Measurements from ENCODE around the gene SNRNP35.
"Not testable (repeated sequence)": the region's sequence is repeated elsewhere in the genome, so short reads cannot be mapped to it uniquely, and the experiment has no call there.

SNRNP35 gene

GRCh38 chr12:123449856-123450255 lies 8.1 kb upstream of the SNRNP35 start:
- no peak for DNase-seq

- no peak for DNase-seq
These were observed 7.3 kb upstream of the SNRNP35 start for GRCh38 chr12:123450636-123451035.

- DNase-seq, result peak; percentile 17
These were observed 5.7 kb upstream of the SNRNP35 start for GRCh38 chr12:123452276-123452550.

- peak; percentile 48 for DNase-seq
These were observed 4.8 kb upstream of the SNRNP35 start for GRCh38 chr12:123453165-123453564.

GRCh38 chr12:123463174-123463573 lies 5.2 kb downstream of the SNRNP35 start:
- DNase-seq, result not testable (repeated sequence)

- no peak for DNase-seq
These were observed 7.1 kb downstream of the SNRNP35 start for GRCh38 chr12:123465084-123465483.

DNA sequence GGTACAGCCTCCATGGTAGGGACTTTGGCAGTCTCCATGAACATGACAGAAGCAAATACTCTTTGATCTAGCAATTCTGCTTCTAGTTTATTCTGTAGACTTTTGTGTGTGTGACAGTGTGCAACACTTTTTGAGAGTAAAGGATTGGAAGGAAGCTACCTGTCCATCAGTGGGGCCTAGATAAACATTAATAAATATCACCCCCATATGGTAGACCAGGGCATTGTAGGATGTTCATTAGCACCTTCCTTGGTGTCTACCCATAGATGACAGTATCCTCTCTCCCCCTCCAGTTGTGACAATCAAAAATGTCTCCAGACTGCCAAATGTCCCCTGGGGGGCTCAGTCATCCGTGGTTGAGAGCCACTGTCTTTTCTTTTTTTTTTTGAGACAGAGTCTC lies 10.8 kb downstream of the SNRNP35 start:
- no peak for DNase-seq

- DNase-seq, result no peak
These were observed 12.0 kb downstream of the SNRNP35 start for GRCh38 chr12:123469978-123470377.

- no peak for DNase-seq
These were observed 13.6 kb downstream of the SNRNP35 start for GRCh38 chr12:123471374-123472068.

DNA sequence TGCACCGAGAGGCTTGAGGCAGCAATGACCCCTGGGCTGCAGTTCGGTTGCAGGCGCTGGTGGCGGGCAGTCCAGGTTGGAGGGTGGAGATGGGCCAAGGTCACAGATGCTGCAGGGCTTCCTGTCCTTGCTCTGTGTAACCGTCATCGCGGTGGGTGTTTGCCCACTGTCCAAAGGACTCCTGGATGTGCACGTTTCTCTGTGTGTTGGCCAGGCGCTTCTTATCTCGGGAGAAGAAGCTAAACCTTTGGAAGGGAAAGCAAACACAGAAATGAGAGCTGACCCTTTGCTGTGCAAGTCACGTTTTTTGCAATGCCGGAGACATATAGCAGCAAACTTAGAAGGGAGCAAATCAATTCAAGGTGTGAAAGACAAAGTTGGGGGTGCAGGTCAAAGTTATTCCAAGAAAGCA lies 14.5 kb downstream of the SNRNP35 start:
- DNase-seq, result no peak

DNA sequence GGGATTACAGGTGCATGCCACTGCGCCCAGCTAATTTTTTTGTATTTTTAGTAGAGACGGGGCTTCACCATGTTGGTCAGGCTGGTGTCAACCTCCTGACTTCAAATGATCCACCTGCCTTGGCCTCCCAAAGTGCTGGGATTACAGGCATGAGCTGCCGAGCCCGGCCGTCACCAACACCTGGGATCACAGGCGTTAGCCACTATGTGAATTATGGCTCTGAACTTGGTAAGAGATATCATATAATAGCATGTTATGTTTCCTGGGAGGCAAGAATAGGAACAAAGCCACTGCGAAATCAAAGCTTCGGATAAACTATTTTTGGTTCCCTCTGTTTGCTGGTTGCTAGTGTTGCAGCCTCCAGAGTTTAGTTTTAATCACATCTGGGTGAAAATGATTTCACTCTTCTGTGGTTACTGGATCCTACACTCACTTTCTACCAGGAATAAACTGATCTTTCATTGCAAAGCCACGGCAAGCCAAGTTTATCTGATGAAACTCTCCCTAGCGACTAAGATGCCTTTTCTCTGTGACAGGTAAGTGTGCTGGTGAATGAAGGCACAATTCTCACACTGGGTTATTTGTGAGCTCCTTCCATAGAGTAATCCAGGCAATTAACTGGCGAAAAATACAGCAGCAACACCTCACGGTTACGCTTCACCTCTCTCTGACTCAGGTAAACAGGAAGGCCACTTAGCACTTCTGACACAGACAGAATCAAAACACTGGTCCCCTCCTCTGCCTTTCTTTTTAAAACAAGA lies 16.7 kb downstream of the SNRNP35 start:
- no peak for DNase-seq

GRCh38 chr12:123475246-123475703 lies 17.3 kb downstream of the SNRNP35 start:
- no peak for DNase-seq

DNA sequence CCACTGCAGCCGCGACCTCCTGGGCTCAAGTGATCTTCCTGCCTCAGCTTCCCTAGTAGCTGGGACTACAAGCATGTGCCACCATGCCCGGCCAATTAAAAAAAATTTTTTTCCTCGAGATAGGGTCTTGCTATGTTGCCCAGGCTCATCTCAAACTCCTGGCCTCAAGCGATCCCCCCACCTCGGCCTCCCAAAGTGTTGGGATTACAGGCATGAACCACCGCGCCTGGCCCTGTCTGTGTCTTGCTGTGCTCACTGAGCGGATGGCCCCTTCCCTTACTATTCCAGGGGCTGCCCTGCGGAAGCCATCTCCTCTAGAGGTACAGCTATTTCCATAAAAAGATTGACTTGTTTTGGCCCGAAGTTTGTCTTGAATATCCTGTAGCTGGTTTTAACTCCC lies 20.1 kb downstream of the SNRNP35 start:
- DNase-seq, result no peak

DNA sequence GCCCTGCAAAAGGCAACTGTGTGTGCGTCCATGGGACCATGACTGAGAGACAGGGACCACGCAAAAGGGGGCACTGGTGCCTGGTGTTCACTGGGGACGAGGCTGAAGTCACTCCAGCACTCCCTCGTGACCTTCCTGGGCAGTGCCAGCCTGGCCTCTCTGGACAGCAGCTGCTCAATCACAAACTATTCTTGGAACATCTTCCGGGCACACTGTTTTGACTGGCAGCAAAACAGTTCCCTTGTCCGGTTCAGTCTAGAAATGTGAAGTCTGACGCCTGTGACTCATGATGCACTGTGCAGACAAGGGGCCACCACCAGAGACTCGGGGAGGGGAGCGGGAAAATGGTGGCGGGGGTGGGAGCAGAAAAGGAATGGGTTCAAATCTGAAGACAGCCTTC lies 20.8 kb downstream of the SNRNP35 start:
- DNase-seq, result no peak

DNA sequence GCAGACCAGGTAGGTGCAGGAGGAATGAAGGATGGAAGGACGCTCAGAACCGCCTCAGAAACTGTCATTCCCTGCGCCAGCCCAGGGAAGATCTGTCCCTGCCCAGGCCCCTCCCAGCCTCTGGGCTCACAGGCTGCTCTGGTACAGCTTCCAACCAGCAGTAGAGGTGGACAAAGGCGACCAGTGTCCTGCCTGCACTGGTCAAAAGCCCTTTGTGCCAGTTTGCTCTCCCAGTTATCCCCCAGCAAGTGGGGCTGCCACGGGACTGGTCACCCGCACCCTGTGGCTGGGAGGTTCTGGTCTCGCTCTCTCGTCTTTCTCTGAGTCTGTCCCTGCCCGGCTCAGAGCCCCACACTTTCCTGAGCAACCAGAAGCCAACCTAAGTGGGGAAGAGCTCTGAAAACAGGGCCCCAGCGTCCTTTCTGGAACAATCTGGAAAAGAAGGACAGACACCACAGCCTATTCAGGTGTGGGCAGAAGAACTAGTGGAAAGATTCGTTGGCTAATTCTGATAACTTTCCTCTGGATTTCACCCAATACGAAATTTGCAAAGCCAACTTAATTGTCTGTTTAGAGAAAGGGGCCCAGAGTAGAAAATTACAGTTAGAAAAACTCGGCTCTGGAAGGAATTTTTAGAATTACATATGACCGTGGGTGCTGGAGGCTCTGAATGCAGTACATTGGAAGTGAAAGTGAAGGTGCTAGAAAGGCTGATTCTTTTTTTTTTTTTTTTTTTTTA lies 21.7 kb downstream of the SNRNP35 start:
- DNase-seq, result no peak

DNA sequence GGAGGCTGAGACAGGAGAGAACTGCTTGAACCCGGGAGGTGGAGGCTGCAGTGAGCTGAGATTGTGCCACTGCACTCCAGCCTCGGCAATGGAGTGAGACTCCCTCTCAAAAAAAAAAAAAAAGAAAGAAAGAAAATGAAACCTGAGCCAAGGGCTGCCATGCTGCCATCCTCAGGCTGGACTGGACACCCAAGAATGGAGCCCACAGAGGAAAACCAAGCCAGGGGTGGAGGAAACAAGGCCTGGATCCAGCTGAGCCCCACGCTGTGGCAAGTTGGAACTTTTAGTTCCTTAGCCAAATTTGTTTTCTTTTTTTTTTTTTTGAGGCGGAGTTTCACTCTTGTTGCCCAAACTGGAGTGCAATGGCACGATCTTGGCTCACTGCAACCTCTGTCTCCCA lies 23.3 kb downstream of the SNRNP35 start:
- DNase-seq, result not testable (repeated sequence)

DNA sequence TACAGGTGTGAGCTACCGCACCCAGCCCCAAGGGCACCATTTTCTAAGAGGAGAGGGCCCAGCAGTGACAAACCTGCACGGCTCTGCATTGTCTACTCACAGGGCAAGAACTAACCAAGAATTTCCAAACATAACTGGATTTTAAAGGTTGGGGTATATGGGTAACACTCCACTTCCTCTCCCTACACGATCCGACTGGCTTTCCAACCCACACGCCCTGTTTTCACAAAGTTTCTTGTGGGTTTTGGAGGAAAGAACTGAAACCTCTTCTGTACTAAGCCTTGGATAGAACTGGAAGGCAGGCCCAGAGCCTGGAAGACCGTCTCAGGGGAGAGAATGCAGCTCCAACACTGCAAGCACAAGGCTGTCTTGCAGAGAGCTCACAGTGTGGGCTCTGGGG lies 24.9 kb downstream of the SNRNP35 start:
- DNase-seq, result no peak

DNA sequence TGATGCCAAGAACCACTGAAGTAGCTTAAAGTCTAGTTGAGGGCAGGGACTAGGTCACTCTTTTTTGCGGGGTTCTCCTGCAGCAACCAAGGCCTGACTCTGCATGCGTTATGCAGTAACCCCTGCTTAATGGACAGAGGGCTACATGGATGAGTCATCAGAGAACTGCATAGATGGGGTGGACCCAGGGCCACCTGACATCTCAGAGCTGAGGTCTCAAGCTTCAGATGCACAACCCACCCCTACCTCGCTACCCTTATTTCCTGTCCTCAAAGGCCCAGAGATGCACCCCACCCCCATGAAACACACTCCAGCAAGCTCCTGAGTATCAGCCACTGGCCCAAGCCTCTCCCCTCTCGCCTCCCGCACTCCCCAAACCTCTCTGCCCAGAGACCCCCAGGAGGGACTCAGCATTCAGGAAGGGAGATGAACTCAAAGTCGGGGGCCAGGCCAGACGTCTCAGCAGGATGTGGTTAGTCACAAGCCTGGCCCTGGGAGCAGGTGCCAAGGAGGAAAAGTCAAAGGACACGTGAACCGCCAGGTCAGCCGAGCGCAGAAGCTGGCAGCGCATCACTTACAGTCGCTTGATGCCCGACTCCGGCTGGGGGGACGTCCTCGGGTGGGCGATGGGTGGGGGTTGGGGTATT lies 25.8 kb downstream of the SNRNP35 start:
- DNase-seq, result no peak

DNA sequence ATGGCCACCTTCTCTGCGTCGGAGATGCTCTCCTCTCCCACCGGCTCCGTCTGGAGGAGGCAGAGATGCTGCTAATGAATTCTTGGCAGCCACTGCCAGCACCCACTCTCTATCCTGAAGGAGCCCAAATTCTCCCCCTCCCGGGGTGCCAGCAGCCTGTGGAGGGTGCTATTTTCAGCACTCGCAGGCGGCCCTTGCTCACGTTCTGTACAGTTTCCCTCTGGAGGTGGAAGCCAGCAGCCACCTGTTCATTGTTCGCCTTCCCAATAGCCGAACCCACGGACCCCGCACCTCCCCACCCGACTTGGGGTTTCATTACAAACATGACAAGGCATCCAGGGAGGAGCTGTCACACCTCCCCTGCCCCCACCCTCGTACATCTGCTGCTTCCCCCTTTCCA lies 27.8 kb downstream of the SNRNP35 start:
- no peak for DNase-seq

DNA sequence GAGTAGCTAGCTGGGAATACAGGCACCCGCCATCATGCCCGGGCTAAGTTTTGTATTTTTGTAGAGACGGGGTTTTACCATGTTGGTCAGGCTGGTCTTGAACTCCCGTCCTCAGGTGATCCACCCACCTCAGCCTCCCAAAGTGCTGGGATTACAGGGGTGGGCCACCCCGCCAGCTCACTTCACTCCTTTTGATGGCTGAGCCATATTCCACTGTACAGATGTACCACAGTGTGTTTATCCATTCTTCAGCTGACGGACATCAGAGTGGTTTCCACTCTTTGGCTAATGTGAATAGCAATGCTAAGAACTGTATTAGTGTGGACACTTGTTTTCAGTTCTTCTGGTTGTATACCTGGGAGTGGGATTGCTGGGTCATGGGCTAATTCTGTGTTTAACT lies 29.5 kb downstream of the SNRNP35 start:
- DNase-seq, result no peak

DNA sequence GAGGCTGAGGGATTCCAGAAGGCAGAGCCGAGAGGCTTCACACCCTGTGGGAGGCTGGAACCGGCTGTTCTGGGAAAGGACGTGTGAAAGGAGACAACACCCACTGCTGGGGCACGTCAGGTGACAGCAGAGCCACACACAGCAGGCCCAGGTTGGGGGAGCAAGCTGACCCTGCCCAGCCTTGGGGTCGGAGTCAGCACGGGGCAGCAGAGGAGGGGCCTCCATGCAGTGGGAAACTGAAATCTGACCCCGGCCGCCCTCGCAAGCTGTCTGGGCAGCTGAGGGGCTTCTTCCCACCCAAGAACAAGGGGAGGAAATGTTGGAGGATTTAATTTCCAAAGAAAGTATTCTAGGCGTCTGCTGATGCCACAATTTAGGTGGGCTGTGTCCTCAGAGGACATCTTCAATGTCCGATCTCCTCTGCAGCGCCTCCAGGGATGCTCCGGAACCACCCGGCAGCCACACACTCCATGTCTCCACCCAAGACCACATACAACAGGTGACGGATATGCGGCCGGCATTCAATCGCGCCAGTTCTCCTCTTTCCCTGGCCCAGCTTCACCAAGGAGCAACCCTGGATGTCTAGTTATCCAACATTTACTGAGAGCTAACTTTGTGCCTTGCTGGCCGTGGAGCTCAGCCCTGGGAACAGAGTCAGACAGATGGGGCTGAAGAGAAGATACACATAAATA lies 30.7 kb downstream of the SNRNP35 start:
- peak; percentile 14 for DNase-seq

DNA sequence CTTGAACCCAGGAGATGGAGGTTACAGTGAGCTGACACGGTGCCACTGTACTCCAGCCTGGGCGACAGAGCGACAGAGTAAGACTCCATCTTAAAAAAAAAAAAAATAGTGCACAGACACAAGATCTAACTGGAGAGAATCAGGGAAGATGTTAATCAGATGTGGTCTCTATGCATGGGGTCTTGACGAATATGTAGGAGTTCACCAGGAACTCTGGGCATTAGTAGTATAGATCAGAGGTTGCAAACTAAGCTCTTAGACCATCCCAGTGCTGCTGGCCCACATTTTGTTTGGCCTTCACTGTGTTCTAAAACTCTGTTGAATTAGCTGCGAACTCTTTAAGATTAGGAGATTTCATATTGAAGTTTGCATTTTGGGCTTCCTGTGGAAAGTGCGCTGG lies 31.6 kb downstream of the SNRNP35 start:
- DNase-seq, result no peak

DNA sequence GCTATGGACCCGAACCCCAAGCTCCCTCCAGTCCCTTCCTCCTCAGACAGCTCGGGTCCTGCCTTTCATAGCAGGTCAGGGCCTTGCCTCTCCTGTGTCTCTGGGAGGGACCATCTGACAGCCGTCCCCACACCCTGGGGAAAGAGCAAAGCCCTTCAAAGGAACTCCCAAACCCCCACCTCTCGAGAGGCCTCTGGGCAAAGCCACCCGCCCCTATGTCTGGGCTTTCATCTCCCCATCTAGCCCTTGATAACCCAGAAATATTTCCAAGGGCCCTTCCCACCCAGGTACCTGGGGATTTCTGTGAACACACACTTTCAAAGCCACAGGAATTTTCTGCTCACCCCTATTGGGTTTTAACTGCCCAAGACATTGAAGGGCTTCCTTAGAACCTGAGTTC lies 32.1 kb downstream of the SNRNP35 start:
- DNase-seq, result no peak
